Subcutaneous preadipocyte (primary cell): ENCODE measurements around the gene NANP. TPM values are rescaled to one million over a fixed set of nuclear protein-coding genes. Genes with fewer than 3 reads are reported as not detected.

Experiments
- small RNA-seq: library from RNA; depleted of rRNA; stranded (forward); fragments of <200 nt; gene quantifications from one replicate; pipeline ENCODE3, GENCODE V24; 2012
- total RNA-seq: library from RNA; depleted of rRNA; stranded (reverse); fragments of >200 nt; gene quantifications from 2 replicates; pipeline ENCODE4 v1.2.3, GENCODE V29; 2012

Gene NANP
- total RNA-seq, result 6.6 and 10.4 TPM in 2 replicates

DNA sequence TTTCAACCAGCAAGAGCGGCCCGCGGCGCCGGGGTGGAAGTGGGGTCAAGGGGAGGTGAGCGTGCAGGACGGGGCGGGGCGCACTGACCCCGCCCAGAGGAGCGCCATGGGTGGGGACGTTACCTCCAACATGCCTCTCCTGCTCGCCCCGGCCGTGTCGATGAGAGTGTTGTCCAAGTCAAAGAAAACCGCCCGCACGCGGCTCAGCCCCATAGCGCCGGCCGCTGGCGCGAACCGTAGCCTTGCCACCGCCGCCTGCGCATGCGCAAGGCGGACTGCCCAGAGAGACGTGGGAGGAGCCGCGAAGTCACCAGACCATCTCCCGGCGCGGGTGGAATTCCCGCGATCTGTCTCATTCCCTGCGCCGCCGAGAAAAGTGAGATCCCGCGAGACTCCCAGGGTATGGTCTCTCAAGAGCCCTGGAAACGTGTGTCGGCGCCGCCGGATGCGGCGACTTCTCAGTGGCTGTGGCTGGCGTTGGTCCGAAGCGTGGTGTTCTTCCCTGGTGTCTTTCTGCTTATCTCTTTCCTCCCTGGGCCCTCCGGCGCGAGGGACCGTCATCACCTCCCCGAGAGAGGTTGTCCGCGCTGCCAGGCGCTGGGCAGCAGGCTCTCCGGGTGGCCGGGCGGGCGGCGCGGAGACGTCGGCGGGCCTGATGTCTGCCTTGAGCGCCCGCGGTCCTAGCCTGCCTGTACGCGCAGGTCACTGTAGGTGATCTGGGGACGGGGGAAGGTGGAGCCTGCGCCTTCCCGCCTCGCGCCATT lies at the start of gene NANP:
NANP (minus strand) TSS at position 279 of the 764 bp plus-strand sequence; CDS start at position 213, 66 bp downstream.

DNA sequence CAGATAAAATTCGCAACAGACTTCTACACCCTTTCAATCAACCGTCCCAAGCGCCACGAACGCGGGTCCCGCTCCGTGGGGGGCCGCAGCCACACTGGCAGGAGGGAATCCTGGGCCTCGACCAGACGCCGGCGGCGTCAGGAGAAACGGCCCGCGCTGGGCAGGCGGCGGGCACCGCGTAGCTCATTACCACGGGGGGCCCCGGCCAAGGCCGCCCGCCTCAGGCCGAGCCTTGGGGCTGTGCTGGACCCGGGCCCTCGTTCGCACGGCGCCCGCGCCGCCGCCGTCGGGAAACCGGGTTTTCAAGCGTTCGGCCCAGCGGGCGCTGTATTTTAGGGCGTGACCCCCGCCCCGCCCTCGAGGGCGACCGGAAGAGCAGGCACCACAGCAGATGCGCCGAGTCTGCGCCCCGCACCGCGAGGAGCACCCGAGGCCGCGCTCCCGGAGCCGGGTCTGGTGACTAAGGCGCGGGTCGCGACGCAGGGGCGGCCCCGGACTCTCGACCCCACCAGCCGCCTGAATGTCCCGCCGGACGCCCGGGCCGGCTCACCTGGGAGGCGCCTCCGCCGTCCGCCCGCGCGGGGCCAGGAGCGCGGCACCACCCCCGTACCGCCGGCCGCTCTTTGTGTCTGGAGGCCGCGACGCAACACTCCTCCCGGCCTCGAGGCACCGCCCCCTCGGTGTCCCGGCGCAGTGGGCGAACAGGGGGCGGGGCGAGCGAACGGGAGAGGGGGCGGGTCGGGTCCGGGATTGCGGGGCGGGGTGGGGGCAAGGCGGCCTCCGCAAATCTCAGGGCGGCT lies 38.7 kb downstream of the NANP start, which contains the start of gene NINL:
NINL (minus strand) TSS at position 627 of the 800 bp plus-strand sequence. CDS start 58,944 bp downstream, outside the sequence.

Small RNA genes within 50 kb of the gene (small RNA-seq; reads per million reads assigned to genes)
- gene RN7SL594P (not detected), gene RNU6ATAC17P (not detected)

Other genes starting within 250 kb of the NANP start
- 34.9 and 37.3 TPM in 2 replicates for gene ABHD12, start 233.2 kb downstream of the NANP start, total RNA-seq
- gene GINS1, start 216.3 kb downstream of the NANP start, total RNA-seq, result 8.1 and 17.0 TPM in 2 replicates
- 4.8 and 5.7 TPM in 2 replicates for gene NINL, start 38.5 kb downstream of the NANP start, total RNA-seq
- 9.6 and 10.6 TPM in 2 replicates for gene ZNF337, start 72.8 kb upstream of the NANP start, total RNA-seq